OCI-LY1 (cell line): ENCODE results near the gene RNF17.
A peak's percentile ranks its signal among the peaks of the same experiment; 100 is the strongest.

Source experiments
- EZH2 ChIP-seq: fragments of 200-600 bp; sonication (generic), shearing (Covaris generic); IDR thresholded peaks from 2 replicates; pipeline ENCODE4 v1.8.0; 2017; ENCODE audit warnings: borderline replicate concordance, mixed run types, mild to moderate bottlenecking, antibody characterized with exemption, low read length, moderate library complexity, mixed read lengths
- TF ChIP-seq, protein P1 (sequence below): fragments of 200-600 bp; sonication (generic), shearing (Covaris generic); IDR thresholded peaks from 2 replicates; pipeline ENCODE4 v1.5.1; 2017; ENCODE audit warnings: mild to moderate bottlenecking, antibody characterized with exemption, low read length, moderate library complexity, mixed read lengths

DNA sequence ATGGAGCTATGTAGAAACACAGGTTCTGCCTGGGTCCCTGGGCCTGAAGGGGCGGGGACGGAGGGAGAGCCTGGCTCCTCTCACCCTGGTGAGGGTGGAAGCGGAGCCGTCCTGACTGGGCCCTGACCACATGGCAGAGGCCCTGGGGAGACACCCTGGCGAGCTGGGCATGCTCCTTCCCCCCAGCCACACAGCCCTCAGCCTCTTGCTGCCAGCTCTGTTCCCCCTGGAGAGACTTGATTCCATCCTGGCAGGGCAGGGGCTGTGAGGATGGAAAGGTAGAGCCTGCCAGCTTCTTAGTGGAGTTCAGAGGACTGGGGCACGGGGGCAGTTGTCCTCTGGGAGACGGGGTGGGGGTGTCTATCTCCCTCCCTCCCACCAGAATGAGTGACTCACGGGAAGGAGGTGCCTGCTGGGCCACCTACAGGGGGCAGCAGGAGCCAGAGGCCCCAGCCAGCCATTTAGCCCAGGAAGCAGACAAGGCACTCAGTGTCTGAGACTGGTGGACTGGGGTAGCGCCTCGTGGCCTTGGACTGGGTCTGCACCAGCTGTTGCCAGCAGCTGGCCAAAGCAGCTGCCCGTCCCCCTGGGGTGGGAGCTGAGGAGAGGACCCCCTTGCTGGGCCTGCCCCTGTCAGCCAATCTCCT, 22.8 kb upstream of the RNF17 start:
- TF ChIP-seq, protein P1, sequence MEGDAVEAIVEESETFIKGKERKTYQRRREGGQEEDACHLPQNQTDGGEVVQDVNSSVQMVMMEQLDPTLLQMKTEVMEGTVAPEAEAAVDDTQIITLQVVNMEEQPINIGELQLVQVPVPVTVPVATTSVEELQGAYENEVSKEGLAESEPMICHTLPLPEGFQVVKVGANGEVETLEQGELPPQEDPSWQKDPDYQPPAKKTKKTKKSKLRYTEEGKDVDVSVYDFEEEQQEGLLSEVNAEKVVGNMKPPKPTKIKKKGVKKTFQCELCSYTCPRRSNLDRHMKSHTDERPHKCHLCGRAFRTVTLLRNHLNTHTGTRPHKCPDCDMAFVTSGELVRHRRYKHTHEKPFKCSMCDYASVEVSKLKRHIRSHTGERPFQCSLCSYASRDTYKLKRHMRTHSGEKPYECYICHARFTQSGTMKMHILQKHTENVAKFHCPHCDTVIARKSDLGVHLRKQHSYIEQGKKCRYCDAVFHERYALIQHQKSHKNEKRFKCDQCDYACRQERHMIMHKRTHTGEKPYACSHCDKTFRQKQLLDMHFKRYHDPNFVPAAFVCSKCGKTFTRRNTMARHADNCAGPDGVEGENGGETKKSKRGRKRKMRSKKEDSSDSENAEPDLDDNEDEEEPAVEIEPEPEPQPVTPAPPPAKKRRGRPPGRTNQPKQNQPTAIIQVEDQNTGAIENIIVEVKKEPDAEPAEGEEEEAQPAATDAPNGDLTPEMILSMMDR = peak; percentile 44; the same call in 1 of the 2 replicates
- TF ChIP-seq EZH2 = no peak
